ENCODE data around the gene DPM3. TPM values are rescaled to one million over a fixed set of nuclear protein-coding genes. Genes with fewer than 3 reads are reported as not detected.

The DPM3 gene
- total RNA-seq, 1 experiment from 2014 or later = 83.7 TPM

- BruUV-seq (replicated peaks) = no TSS peak
- H3K9me2 ChIP-seq (ENCODE audit: insufficient read depth) = no peaks in the 10 kb centered on the region
Observed at GRCh38 chr1:155175281-155175926, 35.1 kb upstream of the DPM3 start.

GRCh38 chr1:155174324-155175280 is 34.3 kb upstream of the DPM3 start:
- TF ChIP-seq CTCF (conservative IDR thresholded peaks at IDR 0.05) (no peak), EZH2 (IDR thresholded peaks at IDR 0.05; ENCODE audit: low read depth) (no peak)
- Histone ChIP-seq H3F3A (ENCODE audit: insufficient read depth, low read depth) (peaks cover 34% of the 10 kb centered on the region; the same call in 1 of the 2 replicates), H3K27ac (no peak overlapping the region), H3K9me2 (ENCODE audit: insufficient read depth) (no peaks in the 10 kb centered on the region), H3K9me3 (ENCODE audit: insufficient read depth, low read depth) (no peaks in the 10 kb centered on the region), H3K27me3 (ENCODE audit: insufficient read depth, low read depth) (no peaks in the 10 kb centered on the region), H3K4me3 (peak overlapping the region; percentile 89; the same call in 1 of the 2 replicates), H4K20me1 (ENCODE audit: insufficient read depth) (0 out of 2 replicates have a peak, but pooled peaks cover 5% of the 10 kb centered on the region), H3K4me1 (replicated peaks; ENCODE audit: insufficient read depth) (peaks cover 32% of the 10 kb centered on the region), H3K4me2 (peak overlapping the region; percentile 96), H3K36me3 (ENCODE audit: low read depth) (no peaks in the 10 kb centered on the region; the same call in 1 of the 2 replicates), H3K79me2 (ENCODE audit: low read depth) (peaks cover 17% of the 10 kb centered on the region), H2AFZ (no peak overlapping the region)
- no TSS peak for BruUV-seq (replicated peaks)
- intact Hi-C loops (cut with micrococcal nuclease; ENCODE audit: unreplicated experiment) = no loop called here
- ChIA-PET POLR2A (ENCODE audit: unreplicated experiment) (interaction anchor here (0.6 to 1.1 kb wide), 3 partner anchors 19 to 50 kb away, joined by 3 to 26 read pairs (median 3); no protein-coding TSS in a partner anchor), CTCF (interaction anchor here (0.5 to 2.1 kb wide), 5 partner anchors 19 to 204 kb away, joined by 3 to 9 read pairs (median 4); partner anchors contain the start of gene SHC1)
- DNase-seq = no peak

More at GRCh38 chr1:155175281-155175926, 35.1 kb upstream of the DPM3 start:
- TF ChIP-seq EZH2 (IDR thresholded peaks at IDR 0.05; ENCODE audit: low read depth) (no peak), CTCF (conservative IDR thresholded peaks at IDR 0.05) (no peak)
- Histone ChIP-seq H3K27ac (no peak overlapping the region), H3K36me3 (ENCODE audit: low read depth) (no peaks in the 10 kb centered on the region; the same call in 1 of the 2 replicates), H3F3A (ENCODE audit: insufficient read depth, low read depth) (peaks cover 31% of the 10 kb centered on the region; the same call in 1 of the 2 replicates), H3K4me3 (no peak overlapping the region), H3K9me3 (ENCODE audit: insufficient read depth, low read depth) (no peaks in the 10 kb centered on the region), H4K20me1 (ENCODE audit: insufficient read depth) (0 out of 2 replicates have a peak, but pooled peaks cover 5% of the 10 kb centered on the region), H3K4me2 (no peak overlapping the region), H2AFZ (no peak overlapping the region), H3K4me1 (replicated peaks; ENCODE audit: insufficient read depth) (peaks cover 32% of the 10 kb centered on the region), H3K79me2 (ENCODE audit: low read depth) (peaks cover 17% of the 10 kb centered on the region), H3K27me3 (ENCODE audit: insufficient read depth, low read depth) (no peaks in the 10 kb centered on the region)
- ChIA-PET CTCF (interaction anchor here (1.0 to 2.1 kb wide), 4 partner anchors 18 to 89 kb away, joined by 3 to 9 read pairs (median 4); no protein-coding TSS in a partner anchor), POLR2A (ENCODE audit: unreplicated experiment) (interaction anchor here (0.6 to 1.1 kb wide), 2 partner anchors 18 to 50 kb away, joined by 3 to 26 read pairs; no protein-coding TSS in a partner anchor)
- intact Hi-C loops (cut with micrococcal nuclease; ENCODE audit: unreplicated experiment) = no loop called here
- no peak for DNase-seq
